Mucosa of rectum (tissue), 2 donors: ENCODE results near the gene MAP3K5.
A peak's percentile ranks its signal among the peaks of the same experiment; 100 is the strongest.
"Not testable (repeated sequence)": the region's sequence is repeated elsewhere in the genome, so short reads cannot be mapped to it uniquely, and the experiment has no call there.

ENCODE experiments used
- H3K27ac ChIP-seq, 2 donors: one replicate each; pipeline ENCODE4 v1.7.0; 2013; ENCODE audit warnings: inconsistent platforms in 2 of 2, low read depth in 2 of 2, low read length in 2 of 2
- H3K27me3 ChIP-seq, 2 donors: one replicate each; pipeline ENCODE4 v1.7.0; 2013; ENCODE audit warnings: low read length in 2 of 2; ENCODE audit not compliant: control insufficient read depth in 2 of 2, insufficient read depth in 2 of 2
- H3K36me3 ChIP-seq, 2 donors: one replicate each; pipeline ENCODE4 v1.7.0; 2013; ENCODE audit warnings: low read length in 2 of 2; ENCODE audit not compliant: control insufficient read depth in 2 of 2, insufficient read depth in 2 of 2
- H3K4me1 ChIP-seq, 2 donors: one replicate each; pipeline ENCODE4 v1.7.0; 2013; ENCODE audit warnings: low read length in 2 of 2, mild to moderate bottlenecking in 1 of 2; ENCODE audit not compliant: control insufficient read depth in 2 of 2, insufficient read depth in 2 of 2
- H3K4me3 ChIP-seq, 2 donors: one replicate each; pipeline ENCODE4 v1.7.0; 2013; ENCODE audit warnings: low read length in 2 of 2
- H3K9ac ChIP-seq, 2 donors: one replicate each; pipeline ENCODE4 v1.7.0; 2013; ENCODE audit warnings: low read length in 2 of 2, low read depth in 1 of 2, mild to moderate bottlenecking in 1 of 2
- H3K9me3 ChIP-seq, 2 donors: one replicate each; pipeline ENCODE4 v1.7.0; 2013; ENCODE audit warnings: low read length in 2 of 2; ENCODE audit not compliant: control insufficient read depth in 2 of 2
- donor health status: healthy.
- donor health status: Normal muscosa, but diverticular disease.

Gene MAP3K5

DNA sequence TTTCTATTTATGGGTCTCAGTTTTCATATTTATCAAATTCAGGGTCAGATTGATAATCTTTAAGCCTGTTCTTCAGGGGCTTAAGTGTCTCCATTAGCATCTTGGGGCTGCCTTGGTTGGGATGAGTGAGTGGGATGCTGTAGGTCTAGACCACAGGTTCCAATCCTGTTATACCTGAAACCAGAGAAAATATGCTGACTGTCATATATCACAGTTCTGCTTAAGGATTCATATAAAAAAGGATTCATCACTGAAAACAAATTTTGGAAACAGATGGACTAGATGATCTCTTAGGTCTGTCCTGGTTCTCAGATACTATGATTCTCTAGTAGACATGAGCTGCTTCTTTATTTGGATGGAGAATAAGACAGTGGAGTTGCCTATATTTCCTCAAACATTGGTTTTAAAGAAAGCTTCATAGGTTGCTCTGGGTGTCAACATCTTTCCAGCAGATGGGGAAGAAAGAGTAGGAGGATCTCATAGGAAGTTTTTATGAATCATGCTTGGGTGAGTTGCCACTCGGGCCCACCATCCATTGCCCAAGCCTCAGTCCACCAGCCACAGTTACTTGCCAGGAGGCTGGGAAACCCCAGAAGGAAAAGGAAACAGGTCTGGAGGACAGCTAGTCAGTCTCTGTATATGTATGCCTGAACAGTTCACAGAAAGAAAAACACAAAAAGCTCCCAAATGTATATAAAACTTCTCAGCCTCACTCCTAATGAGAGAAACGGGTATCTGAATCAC, 199.2 kb downstream of the MAP3K5 start:
- Histone ChIP-seq H3K27ac (no peak overlapping the region), H3K9me3 (no peaks in the 10 kb centered on the region), H3K36me3 (peaks cover 24 to 48% of the 10 kb centered on the region in 2 donors), H3K4me3 (no peak overlapping the region), H3K4me1 (peaks cover 0 to 5% of the 10 kb centered on the region in 2 donors), H3K27me3 (no peaks in the 10 kb centered on the region), H3K9ac (no peak overlapping the region)

- Histone ChIP-seq H3K9ac (no peak overlapping the region), H3K27ac (no peak overlapping the region), H3K4me1 (peaks cover 0 to 5% of the 10 kb centered on the region in 2 donors), H3K9me3 (no peaks in the 10 kb centered on the region), H3K27me3 (no peaks in the 10 kb centered on the region), H3K4me3 (no peak overlapping the region), H3K36me3 (peaks cover 24 to 43% of the 10 kb centered on the region in 2 donors)
Measured at GRCh38 chr6:136591617-136592016, 200.7 kb downstream of the MAP3K5 start.

GRCh38 chr6:136590846-136591245, 201.4 kb downstream of the MAP3K5 start:
- H3K9ac ChIP-seq, H3K27me3 ChIP-seq, H3K4me1 ChIP-seq, H3K4me3 ChIP-seq, H3K27ac ChIP-seq, H3K9me3 ChIP-seq: not testable (repeated sequence)
- H3K36me3 ChIP-seq: peaks cover 24 to 38% of the 10 kb centered on the region in 2 donors

GRCh38 chr6:136587527-136587926, 204.8 kb downstream of the MAP3K5 start:
- Histone ChIP-seq H3K27ac (no peak overlapping the region), H3K4me3 (no peak overlapping the region), H3K9me3 (no peaks in the 10 kb centered on the region), H3K36me3 (peaks cover 25 to 35% of the 10 kb centered on the region in 2 donors), H3K4me1 (no peaks in the 10 kb centered on the region), H3K9ac (no peak overlapping the region), H3K27me3 (no peaks in the 10 kb centered on the region)

GRCh38 chr6:136586295-136586694, 206.0 kb downstream of the MAP3K5 start:
- no peaks in the 10 kb centered on the region for H3K9me3 ChIP-seq
- H3K27me3 ChIP-seq: no peaks in the 10 kb centered on the region
- no peaks in the 10 kb centered on the region for H3K4me1 ChIP-seq
- no peak overlapping the region for H3K9ac ChIP-seq
- peaks cover 24 to 31% of the 10 kb centered on the region in 2 donors for H3K36me3 ChIP-seq
- no peak overlapping the region for H3K27ac ChIP-seq
- H3K4me3 ChIP-seq: no peak overlapping the region

DNA sequence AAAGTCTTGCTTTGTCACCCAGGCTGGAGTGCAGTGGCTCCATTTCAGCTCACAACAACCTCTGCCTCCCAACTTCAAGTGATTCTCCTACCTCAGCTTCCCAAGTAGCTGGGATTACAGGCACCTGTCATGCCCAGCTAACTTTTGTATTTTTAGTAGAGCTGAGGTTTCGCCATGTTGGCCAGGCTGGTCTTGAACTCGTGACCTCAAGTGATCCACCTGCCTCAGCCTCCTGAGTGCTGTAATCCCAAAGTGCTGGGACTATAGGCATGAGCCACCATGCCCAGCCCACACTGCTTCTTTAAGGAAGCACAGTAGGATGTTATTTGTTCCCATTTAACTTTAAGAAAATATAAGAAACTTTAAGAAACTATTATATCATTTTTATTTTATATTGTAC, 206.8 kb downstream of the MAP3K5 start:
- not testable (repeated sequence) for H3K9me3 ChIP-seq, H3K9ac ChIP-seq, H3K27me3 ChIP-seq, H3K4me3 ChIP-seq, H3K27ac ChIP-seq, H3K4me1 ChIP-seq
- H3K36me3 ChIP-seq: peaks cover 20 to 26% of the 10 kb centered on the region in 2 donors

GRCh38 chr6:136584290-136584689, 208.0 kb downstream of the MAP3K5 start:
- not testable (repeated sequence) for H3K9me3 ChIP-seq, H3K9ac ChIP-seq, H3K4me3 ChIP-seq, H3K27me3 ChIP-seq, H3K4me1 ChIP-seq, H3K27ac ChIP-seq
- peaks cover 24 to 27% of the 10 kb centered on the region in 2 donors for H3K36me3 ChIP-seq

DNA sequence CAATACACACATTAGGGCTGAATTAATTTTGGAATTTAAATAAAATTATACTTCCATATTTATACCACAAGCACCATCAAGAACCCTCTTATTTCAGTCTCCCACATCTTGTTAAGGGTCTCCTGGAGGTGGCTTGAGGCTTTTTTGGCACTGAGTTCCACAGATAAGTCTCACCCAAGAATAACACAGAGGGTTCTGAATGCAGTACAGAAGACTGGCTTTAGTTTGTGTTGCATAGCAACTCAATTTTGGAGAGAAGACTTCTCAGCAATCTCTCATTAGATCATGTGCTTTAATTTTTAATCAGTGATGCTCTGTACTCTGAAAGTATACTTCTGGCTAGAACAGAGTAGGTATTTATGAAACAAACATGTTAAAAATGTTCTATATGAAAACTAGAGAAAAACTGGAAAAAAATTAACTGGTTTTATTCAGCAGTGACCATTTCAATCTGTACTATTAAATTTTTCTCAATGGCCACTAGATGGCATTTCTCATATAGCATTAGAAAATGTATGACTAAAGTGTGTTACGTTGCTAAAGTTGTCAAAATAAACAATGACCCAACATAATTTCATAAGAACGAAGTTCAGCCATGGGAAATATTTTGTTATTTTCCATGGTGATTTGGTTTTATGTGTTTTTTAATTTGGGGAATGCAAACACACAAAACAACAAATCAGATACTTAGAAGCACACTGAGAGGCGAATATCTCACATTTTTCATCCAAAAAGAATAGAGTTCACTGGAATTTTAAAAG, 209.4 kb downstream of the MAP3K5 start:
- Histone ChIP-seq H3K27ac (peak overlapping the region; percentile 20 to 62), H3K9ac (no peak overlapping the region), H3K4me1 (no peaks in the 10 kb centered on the region), H3K4me3 (no peak overlapping the region), H3K9me3 (no peaks in the 10 kb centered on the region), H3K27me3 (no peaks in the 10 kb centered on the region), H3K36me3 (peaks cover 25 to 29% of the 10 kb centered on the region in 2 donors)

DNA sequence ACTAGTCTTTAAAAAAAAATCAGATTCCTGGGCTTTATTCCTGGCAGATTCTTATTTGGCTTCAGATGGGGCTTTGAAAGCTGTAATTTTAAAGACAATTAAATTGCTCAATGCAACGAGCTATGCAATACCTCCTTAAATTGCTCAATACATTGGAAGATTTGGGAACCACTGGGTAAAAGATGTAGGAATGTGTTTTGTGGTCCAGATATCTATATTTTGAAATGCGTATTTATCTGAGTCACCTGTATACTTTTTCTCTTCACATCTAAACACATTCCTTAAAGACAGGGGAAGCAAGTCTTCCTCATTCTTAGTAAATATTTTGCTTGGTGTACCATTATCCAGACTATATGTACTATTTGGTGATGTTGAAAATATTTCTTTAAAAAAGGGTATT, 212.5 kb downstream of the MAP3K5 start:
- peaks cover 32 to 39% of the 10 kb centered on the region in 2 donors for H3K36me3 ChIP-seq
- H3K9me3 ChIP-seq: no peaks in the 10 kb centered on the region
- H3K27ac ChIP-seq: no peak overlapping the region
- no peak overlapping the region for H3K9ac ChIP-seq
- H3K27me3 ChIP-seq: no peaks in the 10 kb centered on the region
- no peak overlapping the region for H3K4me3 ChIP-seq
- no peaks in the 10 kb centered on the region for H3K4me1 ChIP-seq

DNA sequence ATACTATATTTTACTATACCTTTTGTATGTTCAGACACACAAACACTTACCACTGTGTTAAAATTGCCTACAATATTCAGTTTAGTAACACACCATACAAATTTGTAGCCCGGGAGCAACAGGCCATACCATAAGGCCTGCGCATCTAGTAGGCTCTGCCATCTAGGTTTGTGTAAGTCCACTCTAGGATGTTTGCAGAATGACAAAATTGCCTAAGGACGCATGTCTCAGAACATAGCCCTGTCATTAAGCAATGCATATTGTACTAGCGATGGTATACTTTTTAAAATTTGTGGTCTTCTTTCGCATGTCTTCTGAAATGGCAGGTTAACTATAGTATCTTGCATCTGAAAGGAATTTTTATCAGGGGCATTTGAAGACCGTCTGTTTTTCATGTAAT, 215.5 kb downstream of the MAP3K5 start:
- Histone ChIP-seq H3K4me3 (no peak overlapping the region), H3K27ac (no peak overlapping the region), H3K9ac (no peak overlapping the region), H3K9me3 (no peaks in the 10 kb centered on the region), H3K4me1 (no peaks in the 10 kb centered on the region), H3K36me3 (peaks cover 29 to 41% of the 10 kb centered on the region in 2 donors), H3K27me3 (no peaks in the 10 kb centered on the region)
